ENCODE data around the gene GDF2.

The GDF2 gene

GRCh38 chr10:47290338-47290737, 31.9 kb upstream of the GDF2 start:
- no peak overlapping the region for H3K4me3 ChIP-seq (ENCODE audit: insufficient read depth, low read depth, low read length, poor library complexity, severe bottlenecking)
- no peaks in the 10 kb centered on the region for H3K27me3 ChIP-seq (replicated peaks; ENCODE audit: control insufficient read depth, insufficient read depth, low read length, poor library complexity, severe bottlenecking)
- no peak for DNase-seq
- peaks cover 15% of the 10 kb centered on the region for H3K4me1 ChIP-seq (ENCODE audit: control insufficient read depth, insufficient read depth, low read length, poor library complexity, severe bottlenecking)
- H3K9me3 ChIP-seq (ENCODE audit: control insufficient read depth, low read length) = no peaks in the 10 kb centered on the region
- no peaks in the 10 kb centered on the region for H3K36me3 ChIP-seq (ENCODE audit: control insufficient read depth, insufficient read depth, low read length)
- no peak overlapping the region for H3K27ac ChIP-seq (ENCODE audit: insufficient read depth, low read length, poor library complexity, severe bottlenecking)

- Histone ChIP-seq H3K27ac (ENCODE audit: insufficient read depth, low read length, poor library complexity, severe bottlenecking) (no peak overlapping the region), H3K27me3 (replicated peaks; ENCODE audit: control insufficient read depth, insufficient read depth, low read length, poor library complexity, severe bottlenecking) (no peaks in the 10 kb centered on the region), H3K9me3 (ENCODE audit: control insufficient read depth, low read length) (no peaks in the 10 kb centered on the region), H3K36me3 (ENCODE audit: control insufficient read depth, insufficient read depth, low read length) (no peaks in the 10 kb centered on the region), H3K4me1 (ENCODE audit: control insufficient read depth, insufficient read depth, low read length, poor library complexity, severe bottlenecking) (peaks cover 8% of the 10 kb centered on the region), H3K4me3 (ENCODE audit: insufficient read depth, low read depth, low read length, poor library complexity, severe bottlenecking) (no peak overlapping the region)
- no peak for DNase-seq
These were observed 30.6 kb upstream of the GDF2 start for GRCh38 chr10:47291682-47292081.

GRCh38 chr10:47294057-47294456, 28.2 kb upstream of the GDF2 start:
- H3K4me3 ChIP-seq (ENCODE audit: insufficient read depth, low read depth, low read length, poor library complexity, severe bottlenecking) = no peak overlapping the region
- H3K27ac ChIP-seq (ENCODE audit: insufficient read depth, low read length, poor library complexity, severe bottlenecking) = no peak overlapping the region
- H3K4me1 ChIP-seq (ENCODE audit: control insufficient read depth, insufficient read depth, low read length, poor library complexity, severe bottlenecking) = no peaks in the 10 kb centered on the region
- no peaks in the 10 kb centered on the region for H3K9me3 ChIP-seq (ENCODE audit: control insufficient read depth, low read length)
- DNase-seq = no peak
- peaks cover 2% of the 10 kb centered on the region for H3K27me3 ChIP-seq (replicated peaks; ENCODE audit: control insufficient read depth, insufficient read depth, low read length, poor library complexity, severe bottlenecking)
- H3K36me3 ChIP-seq (ENCODE audit: control insufficient read depth, insufficient read depth, low read length) = no peaks in the 10 kb centered on the region

- peaks cover 2% of the 10 kb centered on the region for H3K27me3 ChIP-seq (replicated peaks; ENCODE audit: control insufficient read depth, insufficient read depth, low read length, poor library complexity, severe bottlenecking)
- no peak overlapping the region for H3K4me3 ChIP-seq (ENCODE audit: insufficient read depth, low read depth, low read length, poor library complexity, severe bottlenecking)
- no peak for DNase-seq
- H3K9me3 ChIP-seq (ENCODE audit: control insufficient read depth, low read length) = no peaks in the 10 kb centered on the region
- no peak overlapping the region for H3K27ac ChIP-seq (ENCODE audit: insufficient read depth, low read length, poor library complexity, severe bottlenecking)
- no peaks in the 10 kb centered on the region for H3K4me1 ChIP-seq (ENCODE audit: control insufficient read depth, insufficient read depth, low read length, poor library complexity, severe bottlenecking)
- no peaks in the 10 kb centered on the region for H3K36me3 ChIP-seq (ENCODE audit: control insufficient read depth, insufficient read depth, low read length)
These were observed 27.8 kb upstream of the GDF2 start for GRCh38 chr10:47294501-47294900.

DNA sequence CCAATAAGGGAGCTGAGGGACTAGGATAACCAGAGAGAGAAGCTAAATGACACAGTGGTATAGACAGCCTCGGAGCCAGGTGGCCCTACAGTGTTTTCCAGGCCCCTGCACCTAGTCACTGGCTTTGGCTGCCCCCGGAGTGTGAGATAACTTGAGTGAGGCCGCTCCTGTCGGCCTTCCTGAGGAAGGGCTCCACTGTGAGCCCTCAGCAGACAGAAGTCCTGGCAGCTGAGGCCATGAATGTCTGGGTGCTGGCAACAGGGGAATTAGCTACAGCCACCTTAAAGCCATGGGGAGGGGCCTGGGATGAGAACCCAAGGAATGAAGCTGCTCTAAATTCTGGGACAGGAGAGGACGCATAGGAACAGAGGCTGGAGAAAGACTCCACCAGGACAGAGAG, 26.8 kb upstream of the GDF2 start:
- Histone ChIP-seq H3K36me3 (ENCODE audit: control insufficient read depth, insufficient read depth, low read length) (no peaks in the 10 kb centered on the region), H3K27ac (ENCODE audit: insufficient read depth, low read length, poor library complexity, severe bottlenecking) (no peak overlapping the region), H3K4me1 (ENCODE audit: control insufficient read depth, insufficient read depth, low read length, poor library complexity, severe bottlenecking) (no peaks in the 10 kb centered on the region), H3K9me3 (ENCODE audit: control insufficient read depth, low read length) (no peaks in the 10 kb centered on the region), H3K4me3 (ENCODE audit: insufficient read depth, low read depth, low read length, poor library complexity, severe bottlenecking) (no peak overlapping the region), H3K27me3 (replicated peaks; ENCODE audit: control insufficient read depth, insufficient read depth, low read length, poor library complexity, severe bottlenecking) (peaks cover 2% of the 10 kb centered on the region)
- no peak for DNase-seq

- no peaks in the 10 kb centered on the region for H3K9me3 ChIP-seq (ENCODE audit: control insufficient read depth, low read length)
- H3K27me3 ChIP-seq (replicated peaks; ENCODE audit: control insufficient read depth, insufficient read depth, low read length, poor library complexity, severe bottlenecking) = peaks cover 2% of the 10 kb centered on the region
- H3K27ac ChIP-seq (ENCODE audit: insufficient read depth, low read length, poor library complexity, severe bottlenecking) = no peak overlapping the region
- no peak for DNase-seq
- H3K36me3 ChIP-seq (ENCODE audit: control insufficient read depth, insufficient read depth, low read length) = no peaks in the 10 kb centered on the region
- peaks cover 4% of the 10 kb centered on the region for H3K4me1 ChIP-seq (ENCODE audit: control insufficient read depth, insufficient read depth, low read length, poor library complexity, severe bottlenecking)
- H3K4me3 ChIP-seq (ENCODE audit: insufficient read depth, low read depth, low read length, poor library complexity, severe bottlenecking) = no peak overlapping the region
These were observed 25.9 kb upstream of the GDF2 start for GRCh38 chr10:47296156-47296894.

GRCh38 chr10:47296941-47297340, 25.3 kb upstream of the GDF2 start:
- Histone ChIP-seq H3K36me3 (ENCODE audit: control insufficient read depth, insufficient read depth, low read length) (no peaks in the 10 kb centered on the region), H3K27ac (ENCODE audit: insufficient read depth, low read length, poor library complexity, severe bottlenecking) (no peak overlapping the region), H3K9me3 (ENCODE audit: control insufficient read depth, low read length) (no peaks in the 10 kb centered on the region), H3K4me1 (ENCODE audit: control insufficient read depth, insufficient read depth, low read length, poor library complexity, severe bottlenecking) (peaks cover 4% of the 10 kb centered on the region), H3K27me3 (replicated peaks; ENCODE audit: control insufficient read depth, insufficient read depth, low read length, poor library complexity, severe bottlenecking) (peaks cover 2% of the 10 kb centered on the region), H3K4me3 (ENCODE audit: insufficient read depth, low read depth, low read length, poor library complexity, severe bottlenecking) (no peak overlapping the region)
- no peak for DNase-seq

DNA sequence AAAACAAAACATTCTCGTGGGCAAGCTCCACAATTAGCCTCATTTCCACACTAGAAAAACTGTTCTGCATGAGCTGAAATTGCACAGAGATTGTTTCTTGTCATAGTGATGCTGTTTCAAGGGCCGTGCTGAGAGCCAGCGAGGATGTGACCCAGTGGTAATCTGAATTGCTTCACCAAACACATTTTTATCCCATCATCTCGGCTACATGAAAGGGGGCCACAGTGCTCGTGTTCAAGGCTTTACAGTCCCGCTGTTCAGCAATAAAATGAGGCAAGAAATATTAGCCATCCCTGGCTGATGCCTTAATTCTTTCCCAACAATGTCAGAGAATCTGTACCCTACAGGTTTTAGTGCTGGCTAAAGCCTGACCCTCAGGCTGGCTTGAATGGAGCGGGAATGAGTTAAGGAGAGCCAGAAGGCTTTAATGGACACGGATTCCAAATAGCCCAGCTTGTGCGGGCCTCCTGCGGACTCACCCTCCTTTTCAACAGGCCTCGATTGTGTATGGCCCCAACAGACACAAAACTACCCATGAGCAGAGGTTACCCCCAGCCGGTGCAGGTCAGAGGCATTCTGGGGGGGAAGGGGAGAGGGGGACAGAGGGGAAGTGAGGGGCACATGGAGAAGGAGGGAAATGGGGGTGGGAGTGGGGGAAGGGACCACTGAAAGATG, 24.3 kb upstream of the GDF2 start:
- peaks cover 2% of the 10 kb centered on the region for H3K27me3 ChIP-seq (replicated peaks; ENCODE audit: control insufficient read depth, insufficient read depth, low read length, poor library complexity, severe bottlenecking)
- no peaks in the 10 kb centered on the region for H3K9me3 ChIP-seq (ENCODE audit: control insufficient read depth, low read length)
- DNase-seq = no peak
- peaks cover 4% of the 10 kb centered on the region for H3K4me1 ChIP-seq (ENCODE audit: control insufficient read depth, insufficient read depth, low read length, poor library complexity, severe bottlenecking)
- no peaks in the 10 kb centered on the region for H3K36me3 ChIP-seq (ENCODE audit: control insufficient read depth, insufficient read depth, low read length)
- H3K4me3 ChIP-seq (ENCODE audit: insufficient read depth, low read depth, low read length, poor library complexity, severe bottlenecking) = no peak overlapping the region
- H3K27ac ChIP-seq (ENCODE audit: insufficient read depth, low read length, poor library complexity, severe bottlenecking) = no peak overlapping the region

- H3K9me3 ChIP-seq (ENCODE audit: control insufficient read depth, low read length) = no peaks in the 10 kb centered on the region
- no peak for DNase-seq
- peaks cover 4% of the 10 kb centered on the region for H3K4me1 ChIP-seq (ENCODE audit: control insufficient read depth, insufficient read depth, low read length, poor library complexity, severe bottlenecking)
- H3K27me3 ChIP-seq (replicated peaks; ENCODE audit: control insufficient read depth, insufficient read depth, low read length, poor library complexity, severe bottlenecking) = peaks cover 2% of the 10 kb centered on the region
- no peak overlapping the region for H3K4me3 ChIP-seq (ENCODE audit: insufficient read depth, low read depth, low read length, poor library complexity, severe bottlenecking)
- H3K36me3 ChIP-seq (ENCODE audit: control insufficient read depth, insufficient read depth, low read length) = no peaks in the 10 kb centered on the region
- H3K27ac ChIP-seq (ENCODE audit: insufficient read depth, low read length, poor library complexity, severe bottlenecking) = no peak overlapping the region
These were observed 23.5 kb upstream of the GDF2 start for GRCh38 chr10:47298715-47299114.

- H3K36me3 ChIP-seq (ENCODE audit: control insufficient read depth, insufficient read depth, low read length) = no peaks in the 10 kb centered on the region
These were observed 22.4 kb upstream of the GDF2 start, which contains the start of gene GDF10 for GRCh38 chr10:47299611-47300428. Gene GDF10, plus strand, starts transcription at chr10:47300197. Its CDS starts 455 bp downstream, at chr10:47300652.

More at GRCh38 chr10:47299611-47300428, 22.4 kb upstream of the GDF2 start, which contains the start of gene GDF10:
- peak within 1 kb of the TSS; percentile 49 for H3K4me3 ChIP-seq (ENCODE audit: insufficient read depth, low read depth, low read length, poor library complexity, severe bottlenecking)
- peaks cover 2% of the 10 kb centered on the region for H3K27me3 ChIP-seq (replicated peaks; ENCODE audit: control insufficient read depth, insufficient read depth, low read length, poor library complexity, severe bottlenecking)
- peaks cover 4% of the 10 kb centered on the region for H3K4me1 ChIP-seq (ENCODE audit: control insufficient read depth, insufficient read depth, low read length, poor library complexity, severe bottlenecking)
- H3K27ac ChIP-seq (ENCODE audit: insufficient read depth, low read length, poor library complexity, severe bottlenecking) = no peak within 1 kb of the TSS
- no peak for DNase-seq
- H3K9me3 ChIP-seq (ENCODE audit: control insufficient read depth, low read length) = no peaks in the 10 kb centered on the region
